Psoas muscle (tissue), 8 donors: ENCODE results near the gene COL20A1. TPM values are rescaled to one million over a fixed set of nuclear protein-coding genes. Genes with fewer than 3 reads are reported as not detected.

ENCODE experiments used
- ATAC-seq, 4 donors: fragments of 200-7000 bp; cut with Tn5 transposase; one replicate each; pipeline ENCODE4 v1.9.1; 2020; ENCODE audit warnings: moderate library complexity in 3 of 4, mild to moderate bottlenecking in 2 of 4
- DNase-seq, 2 donors: peaks; one replicate each; pipeline ENCODE4 v3.0.0-alpha.2; 2020
- H3K27ac ChIP-seq: fragments of 200-600 bp; one replicate; pipeline ENCODE4 v1.8.0; 2022
- H3K27me3 ChIP-seq, 3 donors: fragments of 200-600 bp in 1 of 3; one replicate each; pipeline versions ENCODE4 v1.6.1 to v1.8.0; 2013 to 2022; ENCODE audit warnings: low read length in 2 of 3, mild to moderate bottlenecking in 2 of 3, moderate library complexity in 1 of 3; ENCODE audit not compliant: insufficient read depth in 3 of 3
- H3K36me3 ChIP-seq, 2 donors: fragments of 200-600 bp in 1 of 2; one replicate each; pipeline versions ENCODE4 v1.6.1 to v1.8.0; 2013 to 2022; ENCODE audit warnings: low read depth in 1 of 2, mild to moderate bottlenecking in 1 of 2, moderate library complexity in 1 of 2; ENCODE audit not compliant: insufficient read depth in 1 of 2
- H3K4me1 ChIP-seq: fragments of 200-600 bp; one replicate; pipeline ENCODE4 v1.8.0; 2022
- H3K4me3 ChIP-seq: fragments of 200-600 bp; one replicate; pipeline ENCODE4 v1.8.0; 2022; ENCODE audit warnings: mild to moderate bottlenecking
- H3K9me3 ChIP-seq: fragments of 200-600 bp; one replicate; pipeline ENCODE4 v1.8.0; 2022
- WGBS, 3 donors: extraction: QIAGEN DNeasy Blood & Tissue Kit; methylation state at CpG; one replicate each; pipeline versions ENCODE4 v1.1.6 to v1.1.7; 2013; 5-methylcytosine and 5-hydroxymethylcytosine counted together
- intact Hi-C, 2 donors: fragments of 100-400 bp; cut with DNase I; formaldehyde crosslinking; loops; one replicate each; pipeline versions ENCODE4 v1.11.0 to v1.14.2; 2022
- polyA plus RNA-seq, 3 donors: library from polyadenylated mRNA; stranded (reverse); fragments of 200-250 nt; gene quantifications; one replicate each; pipeline ENCODE4 v1.2.3, GENCODE V29; 2013
- total RNA-seq, 4 donors: library from RNA; stranded (reverse); fragmentation: NEBNext Ultra II Directional in 2 of 4; extraction: Animal tissue kit (Norgen Biotek cat#: 25700) in 2 of 4; gene quantifications; one replicate each; pipeline versions ENCODE4 v1.2.1 to v1.2.4, GENCODE V29; 2021 to 2023
- TF ChIP-seq, protein P1 (sequence below): fragments of 200-600 bp; IDR thresholded peaks from one replicate; pipeline ENCODE4 v1.8.0; 2022; ENCODE audit warnings: antibody characterized with exemption
- donor health status: healthy with polysubstance abuse.
- donor health status: DM: no; HTN: no; CAD: no; lungs with moderate emphysema.
- donor health status: Bipolar disorder and iron deficiency.
- donor health status: healthy.
- donor health status: DM: yes; HTN: yes; CAD: no.
- donor health status: DM: no; HTN: no; CAD: no.
- donor health status: DM: no; HTN: no; CAD: no.
- donor health status: DM: yes; HTN: yes; CAD: no.

The COL20A1 gene
- total and polyA plus RNA-seq, 7 donors: 0.08 to 0.09 TPM; not detected in 5

DNA sequence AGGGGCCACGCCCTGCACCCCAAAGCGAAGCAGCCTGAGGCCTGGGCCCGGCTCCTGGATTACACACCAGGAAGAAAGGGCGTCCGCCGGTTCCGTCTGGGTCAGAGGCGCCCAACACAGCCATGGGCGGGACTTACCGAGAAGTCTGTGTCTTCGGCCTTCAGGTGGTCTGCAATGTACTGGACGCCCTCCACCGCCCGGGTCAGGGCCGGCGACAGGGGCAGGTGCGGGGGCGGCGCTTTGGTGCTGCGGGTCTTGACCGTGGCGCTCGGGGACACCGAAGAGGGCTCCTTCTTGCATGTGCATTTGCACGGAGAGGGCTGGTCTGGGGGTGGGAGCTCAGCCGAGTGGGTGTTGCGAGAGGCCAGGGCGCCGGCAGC lies 56.5 kb downstream of the COL20A1 start:
- intact Hi-C loops: no loop called here
- TF ChIP-seq, protein P1, sequence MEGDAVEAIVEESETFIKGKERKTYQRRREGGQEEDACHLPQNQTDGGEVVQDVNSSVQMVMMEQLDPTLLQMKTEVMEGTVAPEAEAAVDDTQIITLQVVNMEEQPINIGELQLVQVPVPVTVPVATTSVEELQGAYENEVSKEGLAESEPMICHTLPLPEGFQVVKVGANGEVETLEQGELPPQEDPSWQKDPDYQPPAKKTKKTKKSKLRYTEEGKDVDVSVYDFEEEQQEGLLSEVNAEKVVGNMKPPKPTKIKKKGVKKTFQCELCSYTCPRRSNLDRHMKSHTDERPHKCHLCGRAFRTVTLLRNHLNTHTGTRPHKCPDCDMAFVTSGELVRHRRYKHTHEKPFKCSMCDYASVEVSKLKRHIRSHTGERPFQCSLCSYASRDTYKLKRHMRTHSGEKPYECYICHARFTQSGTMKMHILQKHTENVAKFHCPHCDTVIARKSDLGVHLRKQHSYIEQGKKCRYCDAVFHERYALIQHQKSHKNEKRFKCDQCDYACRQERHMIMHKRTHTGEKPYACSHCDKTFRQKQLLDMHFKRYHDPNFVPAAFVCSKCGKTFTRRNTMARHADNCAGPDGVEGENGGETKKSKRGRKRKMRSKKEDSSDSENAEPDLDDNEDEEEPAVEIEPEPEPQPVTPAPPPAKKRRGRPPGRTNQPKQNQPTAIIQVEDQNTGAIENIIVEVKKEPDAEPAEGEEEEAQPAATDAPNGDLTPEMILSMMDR: no peak
- H3K9me3 ChIP-seq: no peaks in the 10 kb centered on the region
- H3K4me1 ChIP-seq: no peaks in the 10 kb centered on the region
- H3K4me3 ChIP-seq: no peak overlapping the region
- 80 to 92% (median 87%) methylated on average over 24 to 29 of the region's 29 CpGs for WGBS, 3 donors
- no peak overlapping the region for H3K27ac ChIP-seq
- H3K27me3 ChIP-seq: peaks cover 0 to 52% (median 21%) of the 10 kb centered on the region in 3 donors
- no peak for ATAC-seq
- H3K36me3 ChIP-seq: no peaks in the 10 kb centered on the region
- DNase-seq: no peak

DNA sequence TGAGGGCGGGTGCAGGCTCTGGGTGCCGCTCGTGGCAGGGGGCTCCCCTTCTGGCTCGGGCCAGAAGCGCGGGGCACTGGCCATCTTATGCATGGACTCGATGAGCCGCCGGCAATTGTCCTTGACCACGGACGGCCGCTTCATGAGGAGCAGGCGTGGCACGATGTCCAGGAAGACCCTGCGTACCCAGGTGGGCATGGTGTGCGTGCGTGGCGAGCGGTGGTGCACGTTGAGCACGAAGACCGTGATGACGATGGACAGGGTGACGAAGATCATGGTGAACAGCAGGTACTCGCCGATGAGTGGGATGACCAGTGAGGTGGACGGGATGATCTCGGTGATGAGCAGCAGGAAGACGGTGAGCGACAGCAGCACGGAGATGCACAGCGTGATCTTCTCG lies 57.2 kb downstream of the COL20A1 start:
- WGBS, 3 donors: 93 to 95% (median 95%) methylated on average over 32 to 33 of the region's 33 CpGs
- TF ChIP-seq, protein P1: no peak

DNA sequence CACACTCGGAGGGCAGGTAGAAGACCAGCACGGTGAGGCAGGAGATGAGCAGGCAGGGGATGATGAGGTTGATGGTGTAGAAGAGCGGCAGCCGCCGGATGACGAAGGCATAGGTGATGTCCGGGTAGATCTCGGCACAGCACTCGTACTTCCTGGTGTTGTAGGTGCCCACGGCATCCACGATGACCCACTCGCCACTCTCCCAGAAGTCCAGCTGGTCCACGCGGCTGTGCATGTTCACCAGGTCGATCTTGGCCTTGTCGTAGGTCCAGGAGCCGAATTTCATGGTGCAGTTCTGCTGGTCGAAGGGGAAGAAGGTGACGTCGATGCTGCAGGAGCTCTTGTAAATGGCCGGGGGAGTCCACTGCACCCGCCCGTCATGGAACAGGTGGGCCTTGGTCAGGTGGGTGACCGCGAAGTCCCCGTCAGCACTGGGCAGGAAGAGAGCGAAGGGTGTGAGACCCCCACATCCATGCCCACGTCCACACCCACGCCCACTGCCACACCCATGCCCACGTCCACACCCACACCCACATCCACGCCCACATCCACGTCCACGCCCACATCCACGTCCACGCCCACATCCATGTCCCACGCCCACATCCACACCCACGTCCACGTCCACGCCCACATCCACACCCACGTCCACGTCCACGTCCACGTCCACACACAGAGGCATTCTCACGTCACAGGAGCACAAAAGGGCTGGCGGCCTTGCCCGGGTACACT lies 57.8 kb downstream of the COL20A1 start:
- no peaks in the 10 kb centered on the region for H3K4me1 ChIP-seq
- DNase-seq (no peak), ATAC-seq (no peak)
- H3K27me3 ChIP-seq: peaks cover 0 to 51% (median 15%) of the 10 kb centered on the region in 3 donors
- H3K4me3 ChIP-seq: no peak overlapping the region
- TF ChIP-seq, protein P1: no peak
- intact Hi-C loops: no loop called here
- no peaks in the 10 kb centered on the region for H3K36me3 ChIP-seq
- H3K9me3 ChIP-seq: no peaks in the 10 kb centered on the region
- no peak overlapping the region for H3K27ac ChIP-seq
- WGBS, 3 donors: 85 to 90% (median 89%) methylated on average over 40 to 46 of the region's 46 CpGs

More for the DNA sequence above, 57.2 kb downstream of the COL20A1 start:
- intact Hi-C loops: no loop called here
- Histone ChIP-seq H3K4me1 (no peaks in the 10 kb centered on the region), H3K4me3 (no peak overlapping the region), H3K9me3 (no peaks in the 10 kb centered on the region), H3K36me3 (no peaks in the 10 kb centered on the region), H3K27me3 (peaks cover 0 to 52% (median 17%) of the 10 kb centered on the region in 3 donors), H3K27ac (no peak overlapping the region)
- ATAC-seq: no peak
- DNase-seq: no peak

DNA sequence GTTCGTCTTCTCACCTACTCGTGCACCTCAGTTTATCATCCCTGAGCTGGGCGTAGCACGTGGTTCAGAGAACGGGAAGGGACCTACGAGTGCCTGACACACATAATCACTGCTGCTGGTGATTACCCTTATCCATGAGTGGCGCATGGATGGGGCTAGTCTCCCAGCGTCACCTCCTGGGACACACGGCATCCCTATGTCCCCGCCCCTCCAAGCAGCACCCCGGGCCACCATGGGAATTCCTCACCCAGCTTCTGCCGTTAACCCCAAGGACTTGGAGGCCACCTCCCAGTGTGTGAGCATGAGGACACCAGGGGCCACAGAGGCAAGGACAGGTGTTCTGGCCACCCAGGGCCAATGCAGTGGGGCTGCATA lies 58.3 kb downstream of the COL20A1 start:
- H3K27ac ChIP-seq: no peak overlapping the region
- peaks cover 0 to 46% (median 10%) of the 10 kb centered on the region in 3 donors for H3K27me3 ChIP-seq
- ATAC-seq (no peak), DNase-seq (no peak)
- no peaks in the 10 kb centered on the region for H3K9me3 ChIP-seq
- TF ChIP-seq, protein P1: no peak
- intact Hi-C loops: no loop called here
- H3K4me1 ChIP-seq: no peaks in the 10 kb centered on the region
- WGBS, 3 donors: 85 to 88% (median 85%) methylated on average over 12 of the region's 12 CpGs
- H3K4me3 ChIP-seq: no peak overlapping the region
- H3K36me3 ChIP-seq: no peaks in the 10 kb centered on the region
